Upper lobe of right lung (tissue), 1 donor: ENCODE results near the gene APBB1IP. TPM values are rescaled to one million over a fixed set of nuclear protein-coding genes. Genes with fewer than 3 reads are reported as not detected.
"Not testable (repeated sequence)": the region's sequence is repeated elsewhere in the genome, so short reads cannot be mapped to it uniquely, and the experiment has no call there.

Experiments
- ATAC-seq: fragments of 200-7000 bp; cut with Tn5 transposase; one replicate; pipeline ENCODE4 v1.9.1; 2020; ENCODE audit warnings: mild to moderate bottlenecking, moderate library complexity
- DNase-seq: peaks from one replicate; pipeline ENCODE4 v3.0.0-alpha.2; 2020
- H3K27ac ChIP-seq: fragments of 200-600 bp; one replicate; pipeline ENCODE4 v1.8.0; 2022
- H3K27me3 ChIP-seq: fragments of 200-600 bp; one replicate; pipeline ENCODE4 v1.8.0; 2022; ENCODE audit warnings: mild to moderate bottlenecking
- H3K36me3 ChIP-seq: fragments of 200-600 bp; one replicate; pipeline ENCODE4 v1.8.0; 2022
- H3K4me1 ChIP-seq: fragments of 200-600 bp; one replicate; pipeline ENCODE4 v1.8.0; 2022
- H3K4me3 ChIP-seq: fragments of 200-600 bp; one replicate; pipeline ENCODE4 v1.8.0; 2022; ENCODE audit warnings: mild to moderate bottlenecking
- H3K9me3 ChIP-seq: fragments of 200-600 bp; one replicate; pipeline ENCODE4 v1.8.0; 2022
- intact Hi-C: fragments of 100-400 bp; cut with DNase I; formaldehyde crosslinking; loops from one replicate; pipeline ENCODE4 v1.11.0; 2022
- total RNA-seq: library from RNA; stranded (reverse); fragmentation: NEBNext Ultra II Directional; extraction: Animal tissue kit (Norgen Biotek cat#: 25700); gene quantifications from one replicate; pipeline ENCODE4 v1.2.1, GENCODE V29; 2021
- TF ChIP-seq, protein P1 (sequence below): fragments of 200-600 bp; IDR thresholded peaks from one replicate; pipeline ENCODE4 v1.8.0; 2022; ENCODE audit warnings: antibody characterized with exemption
- donor health status: DM: no; HTN: yes; CAD: no; lungs with severe emphysema.

APBB1IP gene
- total RNA-seq, 1 donor from 2014 or later = 19.2 TPM

DNA sequence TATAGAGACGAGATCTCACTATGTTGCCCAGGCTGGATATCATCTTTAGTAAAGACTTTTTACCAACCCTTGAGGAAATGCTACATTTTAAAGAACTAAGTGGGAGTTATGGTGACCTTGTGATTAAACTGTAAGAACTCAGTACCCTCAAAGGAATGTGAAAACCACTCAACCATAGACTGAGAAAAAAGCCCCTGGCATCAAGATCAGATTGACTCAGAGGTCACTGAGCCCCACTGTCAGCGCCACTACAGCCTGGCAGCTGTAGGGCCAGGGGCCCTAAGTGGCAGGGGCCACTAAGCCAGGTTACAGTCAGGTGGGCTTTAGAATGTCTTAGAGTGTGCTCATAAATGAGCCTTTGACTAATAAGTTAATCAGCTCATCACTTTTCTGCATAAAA is 55.9 kb downstream of the APBB1IP start:
- Histone ChIP-seq H3K4me1 (no peaks in the 10 kb centered on the region), H3K27me3 (no peaks in the 10 kb centered on the region), H3K27ac (no peak overlapping the region), H3K36me3 (peaks cover 6% of the 10 kb centered on the region), H3K9me3 (no peaks in the 10 kb centered on the region), H3K4me3 (no peak overlapping the region)
- no peak for ATAC-seq
- no peak for DNase-seq
- intact Hi-C loops = no loop called here
- TF ChIP-seq, protein P1, sequence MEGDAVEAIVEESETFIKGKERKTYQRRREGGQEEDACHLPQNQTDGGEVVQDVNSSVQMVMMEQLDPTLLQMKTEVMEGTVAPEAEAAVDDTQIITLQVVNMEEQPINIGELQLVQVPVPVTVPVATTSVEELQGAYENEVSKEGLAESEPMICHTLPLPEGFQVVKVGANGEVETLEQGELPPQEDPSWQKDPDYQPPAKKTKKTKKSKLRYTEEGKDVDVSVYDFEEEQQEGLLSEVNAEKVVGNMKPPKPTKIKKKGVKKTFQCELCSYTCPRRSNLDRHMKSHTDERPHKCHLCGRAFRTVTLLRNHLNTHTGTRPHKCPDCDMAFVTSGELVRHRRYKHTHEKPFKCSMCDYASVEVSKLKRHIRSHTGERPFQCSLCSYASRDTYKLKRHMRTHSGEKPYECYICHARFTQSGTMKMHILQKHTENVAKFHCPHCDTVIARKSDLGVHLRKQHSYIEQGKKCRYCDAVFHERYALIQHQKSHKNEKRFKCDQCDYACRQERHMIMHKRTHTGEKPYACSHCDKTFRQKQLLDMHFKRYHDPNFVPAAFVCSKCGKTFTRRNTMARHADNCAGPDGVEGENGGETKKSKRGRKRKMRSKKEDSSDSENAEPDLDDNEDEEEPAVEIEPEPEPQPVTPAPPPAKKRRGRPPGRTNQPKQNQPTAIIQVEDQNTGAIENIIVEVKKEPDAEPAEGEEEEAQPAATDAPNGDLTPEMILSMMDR = no peak

DNA sequence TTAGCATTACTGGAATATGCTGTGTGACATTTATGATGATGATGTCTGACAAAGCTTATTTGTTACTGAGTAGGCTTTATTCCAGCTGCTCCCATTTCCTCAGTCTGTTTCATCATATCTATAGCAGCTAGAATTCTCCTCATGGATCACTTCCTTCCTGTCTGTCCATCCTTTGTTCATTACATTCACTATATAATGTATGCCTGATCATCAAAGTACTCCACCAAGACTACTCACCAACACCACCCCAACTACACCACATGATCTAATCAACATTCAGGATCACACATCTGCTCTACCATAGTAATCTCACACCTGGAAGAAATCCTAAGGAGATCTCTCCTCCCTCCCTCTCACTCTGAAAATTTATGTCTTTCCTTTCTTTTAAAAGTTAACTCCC is 61.3 kb downstream of the APBB1IP start:
- ATAC-seq (no peak), DNase-seq (no peak)
- no peak overlapping the region for H3K4me3 ChIP-seq
- H3K4me1 ChIP-seq = no peaks in the 10 kb centered on the region
- H3K9me3 ChIP-seq = no peaks in the 10 kb centered on the region
- intact Hi-C loops = no loop called here
- TF ChIP-seq, protein P1 = no peak
- no peaks in the 10 kb centered on the region for H3K36me3 ChIP-seq
- no peak overlapping the region for H3K27ac ChIP-seq
- no peaks in the 10 kb centered on the region for H3K27me3 ChIP-seq

DNA sequence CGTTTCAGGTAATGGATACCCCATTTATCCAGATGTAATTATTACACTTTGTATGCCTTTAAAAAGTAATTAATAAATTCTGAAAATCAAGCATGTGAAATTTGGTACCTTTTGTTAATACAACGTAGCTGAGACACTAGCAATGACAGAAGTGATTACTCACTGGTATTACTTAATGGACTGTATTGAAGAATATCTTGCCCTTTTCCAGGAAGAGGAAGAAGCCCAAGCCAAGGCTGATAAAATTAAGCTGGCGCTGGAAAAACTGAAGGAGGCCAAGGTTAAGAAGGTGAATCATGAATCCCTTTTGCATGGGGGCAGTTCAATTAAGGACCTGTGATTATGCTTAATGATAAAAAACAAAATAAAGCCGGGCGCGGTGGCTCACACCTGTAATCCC is 64.8 kb downstream of the APBB1IP start:
- H3K4me3 ChIP-seq = no peak overlapping the region
- no peaks in the 10 kb centered on the region for H3K4me1 ChIP-seq
- peak; percentile 40 for ATAC-seq
- intact Hi-C loops = no loop called here
- TF ChIP-seq, protein P1 = no peak
- peaks cover 5% of the 10 kb centered on the region for H3K36me3 ChIP-seq
- no peak for DNase-seq
- no peaks in the 10 kb centered on the region for H3K9me3 ChIP-seq
- no peaks in the 10 kb centered on the region for H3K27me3 ChIP-seq
- H3K27ac ChIP-seq = no peak overlapping the region

DNA sequence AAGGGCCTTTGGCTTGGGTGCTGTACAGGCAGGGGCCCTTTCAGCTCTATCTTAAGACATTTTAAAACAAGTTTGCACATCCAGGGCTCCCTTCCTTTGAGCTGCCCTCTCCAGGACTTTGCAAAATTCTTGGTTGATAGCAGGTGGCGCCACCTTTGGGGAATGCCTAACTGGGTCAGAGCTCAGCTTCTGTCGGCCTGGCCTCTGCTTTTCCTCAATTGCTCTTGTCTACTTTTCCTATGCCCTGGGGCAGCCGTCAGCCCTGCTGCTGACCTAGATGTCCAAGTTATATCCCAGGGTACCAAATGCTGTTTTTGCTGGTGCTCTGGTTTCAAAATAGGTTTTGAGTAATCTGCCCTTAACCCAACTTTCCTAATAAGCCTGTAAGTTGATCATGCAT is 65.8 kb downstream of the APBB1IP start:
- no peaks in the 10 kb centered on the region for H3K4me1 ChIP-seq
- intact Hi-C loops = no loop called here
- no peak for ATAC-seq
- no peaks in the 10 kb centered on the region for H3K27me3 ChIP-seq
- TF ChIP-seq, protein P1 = no peak
- H3K36me3 ChIP-seq = peaks cover 5% of the 10 kb centered on the region
- H3K27ac ChIP-seq = no peak overlapping the region
- H3K9me3 ChIP-seq = no peaks in the 10 kb centered on the region
- no peak for DNase-seq
- no peak overlapping the region for H3K4me3 ChIP-seq

DNA sequence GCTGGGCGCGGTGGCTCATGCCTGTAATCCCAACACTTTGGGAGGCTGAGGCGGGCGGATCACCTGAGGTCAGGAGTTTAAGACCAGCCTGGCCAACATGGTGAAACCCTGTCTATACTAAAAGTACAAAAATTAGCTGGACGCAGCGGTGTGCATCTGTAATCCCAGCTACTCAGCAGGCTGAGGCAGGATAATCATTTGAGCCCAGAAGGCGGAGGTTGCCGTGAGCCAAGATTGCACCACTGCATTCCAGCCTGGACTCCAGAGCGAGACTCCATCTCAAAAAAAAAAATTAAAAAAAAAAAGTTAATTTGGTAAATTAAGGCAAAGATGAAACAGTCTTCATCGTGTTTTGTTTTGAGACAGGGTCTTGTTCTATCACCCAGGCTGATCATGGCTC is 66.3 kb downstream of the APBB1IP start:
- ATAC-seq, H3K4me3 ChIP-seq, intact Hi-C loops, H3K4me1 ChIP-seq, H3K9me3 ChIP-seq, H3K36me3 ChIP-seq, DNase-seq, H3K27ac ChIP-seq, H3K27me3 ChIP-seq: not testable (repeated sequence)

DNA sequence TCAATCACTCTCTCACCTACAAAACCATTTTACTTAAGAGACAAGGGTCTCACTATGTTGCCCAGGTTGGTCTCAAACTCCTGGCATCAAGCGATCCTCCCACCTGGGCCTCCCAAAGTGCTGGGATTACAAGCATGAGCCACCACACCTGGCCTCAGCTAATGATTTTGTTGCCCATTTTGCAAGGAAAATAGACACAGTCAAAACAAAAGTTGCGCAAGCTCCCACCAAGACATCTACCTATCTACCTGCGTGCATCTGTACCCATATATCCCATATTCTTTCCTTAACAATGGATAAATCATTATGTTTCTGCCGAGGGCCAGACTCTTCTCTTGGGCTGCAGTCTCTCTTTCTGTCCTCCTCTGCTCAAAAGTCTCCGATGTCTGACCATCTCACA is 67.3 kb downstream of the APBB1IP start:
- no peak overlapping the region for H3K4me3 ChIP-seq
- peaks cover 5% of the 10 kb centered on the region for H3K36me3 ChIP-seq
- H3K27me3 ChIP-seq = no peaks in the 10 kb centered on the region
- H3K27ac ChIP-seq = no peak overlapping the region
- no peak for DNase-seq
- ATAC-seq = no peak
- H3K4me1 ChIP-seq = no peaks in the 10 kb centered on the region
- no peaks in the 10 kb centered on the region for H3K9me3 ChIP-seq
- TF ChIP-seq, protein P1 = no peak
- intact Hi-C loops = no loop called here
